CD4-positive, alpha-beta T cell treated with Interleukin-17A for 1 hour (primary cell): Measurements from ENCODE around the gene ATXN2.
A peak's percentile ranks its signal among the peaks of the same experiment; 100 is the strongest.
"Not testable (repeated sequence)": the region's sequence is repeated elsewhere in the genome, so short reads cannot be mapped to it uniquely, and the experiment has no call there.

Experiments
- DNase-seq: peaks from one replicate; pipeline ENCODE4 v3.0.0-alpha.2; 2020

ATXN2 gene

GRCh38 chr12:111494676-111495075, 104.4 kb downstream of the ATXN2 start:
- no peak for DNase-seq

- not testable (repeated sequence) for DNase-seq
Observed at GRCh38 chr12:111492979-111493378, 106.1 kb downstream of the ATXN2 start.

- DNase-seq: no peak
Observed at GRCh38 chr12:111488798-111489197, 110.3 kb downstream of the ATXN2 start.

GRCh38 chr12:111488271-111488670, 110.8 kb downstream of the ATXN2 start:
- DNase-seq: no peak

GRCh38 chr12:111482462-111482861, 116.7 kb downstream of the ATXN2 start:
- peak; percentile 20 for DNase-seq

- DNase-seq: no peak
Observed at GRCh38 chr12:111471236-111471635, 127.9 kb downstream of the ATXN2 start.

- no peak for DNase-seq
Observed at GRCh38 chr12:111469401-111469800, 129.7 kb downstream of the ATXN2 start.

GRCh38 chr12:111467857-111468241, 131.3 kb downstream of the ATXN2 start:
- DNase-seq: no peak

GRCh38 chr12:111467092-111467856, 131.8 kb downstream of the ATXN2 start:
- no peak for DNase-seq

GRCh38 chr12:111462210-111462769, 136.8 kb downstream of the ATXN2 start:
- no peak for DNase-seq

GRCh38 chr12:111460111-111460510, 139.0 kb downstream of the ATXN2 start:
- not testable (repeated sequence) for DNase-seq

- no peak for DNase-seq
Observed at GRCh38 chr12:111458546-111459172, 140.5 kb downstream of the ATXN2 start.

- DNase-seq: no peak
Observed at GRCh38 chr12:111457577-111457976, 141.5 kb downstream of the ATXN2 start.

- DNase-seq: no peak
Observed at GRCh38 chr12:111457071-111457470, 142.0 kb downstream of the ATXN2 start.

GRCh38 chr12:111455448-111456320, 143.4 kb downstream of the ATXN2 start:
- no peak for DNase-seq

GRCh38 chr12:111454716-111455447, 144.2 kb downstream of the ATXN2 start:
- no peak for DNase-seq

- no peak for DNase-seq
Observed at GRCh38 chr12:111454311-111454710, 144.8 kb downstream of the ATXN2 start.

GRCh38 chr12:111453071-111453989, 145.8 kb downstream of the ATXN2 start:
- no peak for DNase-seq

- peak; percentile 84 for DNase-seq
Observed at GRCh38 chr12:111451649-111452129, 147.4 kb downstream of the ATXN2 start.

GRCh38 chr12:111451232-111451631, 147.9 kb downstream of the ATXN2 start:
- DNase-seq: no peak

GRCh38 chr12:111450676-111451075, 148.4 kb downstream of the ATXN2 start:
- DNase-seq: no peak
